HL-60 (cell line): ENCODE results near the gene FXYD2.

Source experiments
- POLR2AphosphoS5 ChIP-seq: IDR thresholded peaks from 2 replicates; pipeline ENCODE4 v1.6.1; 2012; ENCODE audit warnings: low read depth
- SPI1 ChIP-seq: IDR thresholded peaks from 2 replicates; pipeline ENCODE4 v1.6.1; 2012; ENCODE audit warnings: low read depth, mild to moderate bottlenecking, borderline replicate concordance
- TF ChIP-seq, protein P1 (sequence below): IDR thresholded peaks from one replicate; pipeline ENCODE4 v1.5.1; 2011; ENCODE audit warnings: low read length, control low read depth, inconsistent platforms; ENCODE audit not compliant: insufficient read depth

DNA sequence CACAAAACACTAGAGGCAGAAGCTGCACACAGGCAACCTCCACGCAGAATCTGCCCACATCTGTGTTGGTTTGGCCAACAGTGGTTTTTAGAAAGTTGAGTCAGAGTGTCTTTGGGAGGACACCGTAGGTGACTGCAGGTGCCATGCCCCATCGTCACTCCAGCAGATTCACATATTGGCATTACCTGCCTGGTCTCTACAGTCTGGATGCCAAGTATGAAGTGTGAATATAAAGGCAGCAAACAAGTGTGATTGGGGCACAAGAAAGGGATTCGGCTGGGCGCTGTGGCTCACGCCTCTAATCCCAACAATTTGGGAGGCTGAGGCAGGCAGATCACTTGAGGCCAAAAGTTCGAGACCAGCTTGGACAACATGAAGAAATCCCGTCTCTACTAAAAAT lies 11.0 kb upstream of the FXYD2 start:
- TF ChIP-seq, protein P1, sequence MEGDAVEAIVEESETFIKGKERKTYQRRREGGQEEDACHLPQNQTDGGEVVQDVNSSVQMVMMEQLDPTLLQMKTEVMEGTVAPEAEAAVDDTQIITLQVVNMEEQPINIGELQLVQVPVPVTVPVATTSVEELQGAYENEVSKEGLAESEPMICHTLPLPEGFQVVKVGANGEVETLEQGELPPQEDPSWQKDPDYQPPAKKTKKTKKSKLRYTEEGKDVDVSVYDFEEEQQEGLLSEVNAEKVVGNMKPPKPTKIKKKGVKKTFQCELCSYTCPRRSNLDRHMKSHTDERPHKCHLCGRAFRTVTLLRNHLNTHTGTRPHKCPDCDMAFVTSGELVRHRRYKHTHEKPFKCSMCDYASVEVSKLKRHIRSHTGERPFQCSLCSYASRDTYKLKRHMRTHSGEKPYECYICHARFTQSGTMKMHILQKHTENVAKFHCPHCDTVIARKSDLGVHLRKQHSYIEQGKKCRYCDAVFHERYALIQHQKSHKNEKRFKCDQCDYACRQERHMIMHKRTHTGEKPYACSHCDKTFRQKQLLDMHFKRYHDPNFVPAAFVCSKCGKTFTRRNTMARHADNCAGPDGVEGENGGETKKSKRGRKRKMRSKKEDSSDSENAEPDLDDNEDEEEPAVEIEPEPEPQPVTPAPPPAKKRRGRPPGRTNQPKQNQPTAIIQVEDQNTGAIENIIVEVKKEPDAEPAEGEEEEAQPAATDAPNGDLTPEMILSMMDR = no peak
- no peak for TF ChIP-seq SPI1
- TF ChIP-seq POLR2AphosphoS5 = no peak
